ENCODE results near the gene NHLRC1.

Gene NHLRC1

DNA sequence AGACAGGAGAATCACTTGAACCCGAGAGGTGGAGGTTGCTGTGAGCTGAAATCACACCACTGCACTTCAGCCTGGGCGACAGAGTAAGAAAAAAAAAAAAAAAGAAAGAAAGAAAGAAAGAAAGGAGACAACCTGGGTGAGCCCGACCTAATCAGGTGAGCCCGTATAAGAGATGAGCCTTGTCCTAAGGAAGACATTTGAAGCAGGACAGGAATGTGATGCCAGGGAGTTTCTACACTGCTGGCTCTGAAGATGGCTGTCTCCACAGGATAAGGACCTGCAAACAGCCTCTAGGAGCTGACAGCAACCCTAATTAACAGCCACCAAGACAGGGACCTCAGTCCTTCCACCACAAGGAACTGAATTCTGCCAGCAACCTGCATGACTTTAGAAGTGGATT lies 41.9 kb downstream of the NHLRC1 start:
- DNase-seq, result no peak

DNA sequence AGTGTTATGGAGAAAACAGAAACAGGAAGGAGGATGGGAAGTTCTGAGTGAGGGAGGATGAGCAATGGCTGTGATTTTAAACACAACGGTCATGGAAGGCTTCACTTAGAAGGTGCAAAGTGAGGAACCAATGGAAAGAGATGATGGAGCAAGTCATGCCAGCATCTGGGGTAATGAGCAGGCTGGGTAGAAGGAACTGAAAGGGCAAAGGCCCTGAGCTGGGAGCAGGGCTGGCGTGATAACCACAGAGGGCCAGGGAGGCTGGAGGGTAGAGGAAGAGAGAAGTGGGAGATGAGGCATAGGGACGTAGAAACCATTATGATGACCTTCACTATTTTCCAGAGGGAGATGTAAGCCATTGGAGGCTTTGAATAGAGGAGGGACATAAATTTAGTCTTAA lies 43.6 kb downstream of the NHLRC1 start:
- DNase-seq, result no peak

DNA sequence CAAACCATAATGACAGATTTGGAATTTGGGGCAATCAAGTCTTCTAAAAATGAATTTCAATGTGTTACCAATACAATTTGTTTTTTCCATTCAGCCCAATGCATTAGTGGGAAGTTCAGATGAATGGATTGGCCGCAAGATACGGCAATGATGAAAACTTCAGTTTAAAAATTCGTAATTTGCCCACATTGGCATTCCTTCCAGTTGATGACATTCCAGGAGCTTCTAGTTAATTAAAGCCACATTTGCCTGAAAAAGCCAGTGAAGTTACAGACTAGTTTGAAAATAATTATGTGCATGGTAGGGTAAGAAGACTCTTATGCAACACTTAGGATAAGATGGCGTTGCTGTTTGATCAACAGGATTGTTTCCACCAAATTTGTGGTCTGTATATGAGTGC lies 46.2 kb downstream of the NHLRC1 start:
- no peak for DNase-seq

DNA sequence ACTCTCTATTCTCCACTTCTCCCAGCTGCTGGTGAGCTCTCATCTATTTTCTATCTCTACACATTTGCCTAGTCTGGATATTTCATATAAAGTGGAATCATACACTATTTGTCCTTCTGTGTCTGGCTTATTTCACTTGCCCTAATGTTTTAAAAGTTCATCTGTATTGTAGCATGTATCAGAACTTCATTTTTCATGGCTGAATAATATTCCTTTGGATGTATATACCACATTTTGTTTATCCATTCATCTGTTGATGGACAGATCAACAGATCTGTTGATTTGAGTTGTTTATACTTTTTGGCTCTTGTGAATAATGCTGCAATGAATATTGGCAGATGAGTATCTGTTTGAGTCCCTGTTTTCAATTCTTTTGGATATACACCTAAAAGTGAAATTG lies 49.6 kb downstream of the NHLRC1 start:
- DNase-seq, result no peak

DNA sequence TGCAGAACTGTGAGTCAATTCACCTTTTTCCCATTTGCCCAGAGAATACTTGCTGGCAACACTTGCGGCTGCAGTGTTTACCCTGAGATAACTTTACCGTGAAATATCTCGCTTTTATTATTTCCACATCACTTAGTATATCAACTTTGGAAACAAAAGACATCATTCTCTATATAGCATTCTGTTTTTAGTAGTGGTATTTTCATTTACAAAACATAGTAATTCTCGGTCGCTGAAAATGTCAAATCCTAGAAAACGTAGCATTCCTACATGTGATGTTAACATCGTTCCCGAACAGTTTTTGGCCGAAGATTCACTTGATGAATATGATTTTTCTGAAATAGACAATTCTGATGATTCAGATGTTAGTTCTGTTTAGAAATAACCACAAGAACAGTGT lies 52.0 kb downstream of the NHLRC1 start:
- no peak for DNase-seq
